Ascending aorta (tissue), 2 donors: ENCODE data around the gene COL4A5. TPM values are rescaled to one million over a fixed set of nuclear protein-coding genes. Genes with fewer than 3 reads are reported as not detected.

Source experiments
- DNase-seq, 2 donors: peaks; one replicate each; pipeline ENCODE4 v3.0.0-alpha.2; 2019; ENCODE audit warnings: low spot score in 2 of 2
- H3K27ac ChIP-seq, 2 donors: fragments of 200-600 bp; sonication (generic); one replicate each; pipeline ENCODE4 v1.5.1; 2016 to 2017; ENCODE audit warnings: mild to moderate bottlenecking in 1 of 2
- H3K27me3 ChIP-seq: fragments of 200-600 bp; sonication (generic); one replicate; pipeline ENCODE4 v1.5.1; 2017
- H3K36me3 ChIP-seq, 2 donors: fragments of 200-600 bp; sonication (generic); one replicate each; pipeline ENCODE4 v1.5.1; 2016
- H3K4me1 ChIP-seq, 2 donors: fragments of 200-600 bp; sonication (generic); one replicate each; pipeline ENCODE4 v1.5.1; 2016 to 2017; ENCODE audit warnings: mild to moderate bottlenecking in 1 of 2
- H3K4me3 ChIP-seq, 2 donors: fragments of 200-600 bp; sonication (generic); one replicate each; pipeline ENCODE4 v1.5.1; 2016 to 2017; ENCODE audit warnings: mild to moderate bottlenecking in 1 of 2
- H3K9me3 ChIP-seq, 2 donors: fragments of 200-600 bp; sonication (generic); one replicate each; pipeline ENCODE4 v1.5.1; 2016
- intact Hi-C: fragments of 100-400 bp; cut with DNase I; formaldehyde crosslinking; loops from one replicate; pipeline ENCODE4 v1.15.1; 2023
- total RNA-seq: library from RNA; depleted of rRNA; stranded (reverse); fragments of >200 nt; gene quantifications from one replicate; pipeline ENCODE4 v1.1.0, GENCODE V29; 2016
- TF ChIP-seq, protein P1 (sequence below), 3 experiments: fragments of 200-600 bp in 2 of 3; fragments of 450-650 bp in 1 of 3; sonication (generic) in 2 of 3; IDR thresholded peaks; one replicate each; pipeline ENCODE4 v1.5.1; 2016 to 2019; ENCODE audit warnings: antibody characterized with exemption in 3 of 3, mild to moderate bottlenecking in 1 of 3, moderate library complexity in 1 of 3

COL4A5 gene
- total RNA-seq, 1 donor from 2014 or later = 12.0 TPM

DNA sequence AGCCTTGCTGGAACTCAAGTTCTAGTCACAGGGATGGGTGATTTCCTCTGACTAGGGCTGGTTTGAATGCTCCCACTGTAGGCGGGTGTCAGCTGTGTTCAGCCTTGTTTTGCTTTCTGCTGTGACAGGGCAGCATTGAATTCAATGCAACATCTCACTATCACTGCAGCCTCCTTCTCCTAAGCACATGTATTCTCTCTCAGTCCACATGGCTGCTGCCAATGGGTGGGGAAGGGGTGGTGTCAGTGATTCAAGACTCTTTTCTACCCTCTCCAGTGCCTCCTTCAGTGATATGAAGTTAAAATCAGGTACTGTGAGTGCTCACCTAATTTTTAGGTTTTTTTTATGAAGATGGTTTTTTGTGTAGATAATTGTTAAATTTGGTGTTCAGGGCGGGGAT, 46.3 kb downstream of the COL4A5 start:
- Histone ChIP-seq H3K9me3 (peaks cover 5 to 16% of the 10 kb centered on the region in 2 donors), H3K4me1 (no peaks in the 10 kb centered on the region), H3K36me3 (no peaks in the 10 kb centered on the region), H3K27ac (no peak overlapping the region), H3K27me3 (no peaks in the 10 kb centered on the region), H3K4me3 (no peak overlapping the region)
- TF ChIP-seq, protein P1, sequence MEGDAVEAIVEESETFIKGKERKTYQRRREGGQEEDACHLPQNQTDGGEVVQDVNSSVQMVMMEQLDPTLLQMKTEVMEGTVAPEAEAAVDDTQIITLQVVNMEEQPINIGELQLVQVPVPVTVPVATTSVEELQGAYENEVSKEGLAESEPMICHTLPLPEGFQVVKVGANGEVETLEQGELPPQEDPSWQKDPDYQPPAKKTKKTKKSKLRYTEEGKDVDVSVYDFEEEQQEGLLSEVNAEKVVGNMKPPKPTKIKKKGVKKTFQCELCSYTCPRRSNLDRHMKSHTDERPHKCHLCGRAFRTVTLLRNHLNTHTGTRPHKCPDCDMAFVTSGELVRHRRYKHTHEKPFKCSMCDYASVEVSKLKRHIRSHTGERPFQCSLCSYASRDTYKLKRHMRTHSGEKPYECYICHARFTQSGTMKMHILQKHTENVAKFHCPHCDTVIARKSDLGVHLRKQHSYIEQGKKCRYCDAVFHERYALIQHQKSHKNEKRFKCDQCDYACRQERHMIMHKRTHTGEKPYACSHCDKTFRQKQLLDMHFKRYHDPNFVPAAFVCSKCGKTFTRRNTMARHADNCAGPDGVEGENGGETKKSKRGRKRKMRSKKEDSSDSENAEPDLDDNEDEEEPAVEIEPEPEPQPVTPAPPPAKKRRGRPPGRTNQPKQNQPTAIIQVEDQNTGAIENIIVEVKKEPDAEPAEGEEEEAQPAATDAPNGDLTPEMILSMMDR (IDR thresholded peaks at IDR 0.05) = no peak
- intact Hi-C loops = no loop called here
- no peak for DNase-seq

DNA sequence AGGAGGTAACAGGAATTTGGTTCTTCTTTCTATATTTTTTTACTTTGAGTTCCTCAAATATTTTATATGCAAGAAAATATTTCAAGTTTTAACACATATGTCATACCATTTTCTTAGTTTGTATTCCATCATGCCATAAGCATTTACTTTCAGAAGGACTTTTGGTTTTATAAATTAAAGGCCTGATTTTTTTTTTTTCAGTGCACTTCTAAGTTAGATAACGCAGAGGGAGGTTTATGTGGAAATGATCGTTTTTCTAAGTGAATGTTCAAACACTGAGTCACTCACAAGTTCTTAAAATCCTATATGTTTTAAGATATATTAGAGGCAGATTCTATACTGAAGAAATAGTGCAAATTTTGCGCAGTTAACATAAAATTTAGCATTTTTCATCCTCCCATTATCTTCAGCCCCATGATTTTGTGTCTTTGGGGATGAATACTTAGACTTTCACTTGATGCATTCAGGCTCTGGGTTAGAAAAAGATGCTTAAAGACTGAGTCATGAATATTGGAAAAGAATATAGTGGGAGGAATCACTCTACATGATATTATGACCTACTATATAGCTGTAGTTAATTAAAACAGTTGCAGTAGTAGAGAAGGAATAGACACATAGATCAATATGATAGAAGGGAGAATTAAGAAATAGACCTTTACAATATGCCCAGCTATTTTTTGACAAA, 54.9 kb downstream of the COL4A5 start:
- H3K36me3 ChIP-seq = no peaks in the 10 kb centered on the region
- no peak overlapping the region for H3K4me3 ChIP-seq
- no peaks in the 10 kb centered on the region for H3K27me3 ChIP-seq
- H3K9me3 ChIP-seq = no peaks in the 10 kb centered on the region
- no peaks in the 10 kb centered on the region for H3K4me1 ChIP-seq
- intact Hi-C loops = no loop called here
- H3K27ac ChIP-seq = no peak overlapping the region
- TF ChIP-seq, protein P1 (IDR thresholded peaks at IDR 0.05) = no peak
- no peak for DNase-seq

DNA sequence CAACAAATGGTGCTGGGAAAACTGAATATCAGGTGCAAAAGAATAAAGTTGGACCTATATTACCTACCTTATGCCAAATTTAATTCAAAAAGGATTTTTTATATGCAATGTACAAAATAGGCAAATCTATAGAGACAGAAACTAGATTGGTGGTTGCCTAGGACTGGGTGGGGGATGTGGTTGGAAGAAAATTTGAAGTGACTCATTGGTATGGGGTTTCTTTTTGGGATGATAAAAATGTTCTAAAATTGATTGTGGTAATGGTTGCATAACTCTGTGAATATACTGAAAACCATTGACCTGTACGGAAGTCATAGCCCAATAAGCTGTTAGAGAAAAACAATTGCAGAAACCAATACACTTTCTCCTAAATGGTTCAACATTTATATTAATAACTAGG, 72.1 kb downstream of the COL4A5 start:
- no peak for DNase-seq
- no peak overlapping the region for H3K27ac ChIP-seq
- TF ChIP-seq, protein P1 (IDR thresholded peaks at IDR 0.05) = no peak
- H3K36me3 ChIP-seq = no peaks in the 10 kb centered on the region
- H3K4me3 ChIP-seq = no peak overlapping the region
- H3K27me3 ChIP-seq = no peaks in the 10 kb centered on the region
- intact Hi-C loops = no loop called here
- peaks cover 0 to 8% of the 10 kb centered on the region in 2 donors for H3K9me3 ChIP-seq
- H3K4me1 ChIP-seq = no peaks in the 10 kb centered on the region

DNA sequence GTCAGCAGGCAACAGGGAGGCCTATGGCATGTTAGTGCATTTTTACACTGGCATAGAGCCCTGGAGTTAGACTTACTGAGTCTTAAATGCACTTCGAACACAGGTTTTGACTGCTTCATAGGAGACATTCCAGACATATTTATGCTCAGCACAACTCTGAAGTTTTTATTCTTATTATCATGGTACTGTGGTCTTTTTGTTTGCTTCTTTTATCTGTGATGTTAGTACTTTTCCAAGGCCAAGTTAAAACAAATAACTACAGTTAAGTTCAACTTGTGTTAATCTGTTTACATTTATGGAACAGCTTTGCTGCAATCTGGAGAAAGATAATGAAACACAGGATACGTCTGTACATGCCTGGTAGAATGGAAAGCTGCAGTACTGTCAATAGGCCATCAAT, 76.5 kb downstream of the COL4A5 start:
- Histone ChIP-seq H3K27ac (no peak overlapping the region), H3K9me3 (peaks cover 0 to 4% of the 10 kb centered on the region in 2 donors), H3K36me3 (no peaks in the 10 kb centered on the region), H3K4me1 (no peaks in the 10 kb centered on the region), H3K27me3 (no peaks in the 10 kb centered on the region), H3K4me3 (no peak overlapping the region)
- TF ChIP-seq, protein P1 (IDR thresholded peaks at IDR 0.05) = no peak
- intact Hi-C loops = no loop called here
- DNase-seq = no peak

DNA sequence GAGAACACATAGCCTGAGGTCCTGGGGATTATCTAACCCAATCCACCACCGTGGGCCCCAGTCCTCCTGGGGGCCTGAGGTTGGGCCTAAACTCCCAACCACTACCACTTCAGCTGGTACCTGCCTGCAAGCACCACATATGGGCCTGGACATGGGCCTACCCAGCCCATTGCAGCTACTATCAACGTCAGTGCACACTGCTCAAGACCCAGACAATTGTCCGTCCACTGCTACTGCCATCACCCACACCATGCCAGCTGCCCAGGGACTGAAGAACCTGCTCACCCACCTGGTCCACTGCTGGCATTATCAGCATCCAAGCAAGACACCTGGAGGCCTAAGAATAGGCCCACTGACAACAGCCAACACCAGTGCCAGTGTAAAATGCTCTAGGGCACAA, 88.1 kb downstream of the COL4A5 start:
- no peak overlapping the region for H3K27ac ChIP-seq
- intact Hi-C loops = no loop called here
- H3K27me3 ChIP-seq = no peaks in the 10 kb centered on the region
- peaks cover 0 to 6% of the 10 kb centered on the region in 2 donors for H3K9me3 ChIP-seq
- TF ChIP-seq, protein P1 (IDR thresholded peaks at IDR 0.05) = no peak
- no peak for DNase-seq
- no peak overlapping the region for H3K4me3 ChIP-seq
- H3K4me1 ChIP-seq = no peaks in the 10 kb centered on the region
- H3K36me3 ChIP-seq = peaks cover 0 to 6% of the 10 kb centered on the region in 2 donors
